OCI-LY1 (cell line): ENCODE results near the gene FARP1.

Experiments
- CTCF ChIP-seq: fragments of 200-600 bp; sonication (generic), shearing (Covaris generic); IDR thresholded peaks from 2 replicates; pipeline ENCODE4 v1.5.1; 2017; ENCODE audit warnings: mild to moderate bottlenecking, antibody characterized with exemption, low read length, moderate library complexity, mixed read lengths
- EZH2 ChIP-seq: fragments of 200-600 bp; sonication (generic), shearing (Covaris generic); IDR thresholded peaks from 2 replicates; pipeline ENCODE4 v1.8.0; 2017; ENCODE audit warnings: borderline replicate concordance, mixed run types, mild to moderate bottlenecking, antibody characterized with exemption, low read length, moderate library complexity, mixed read lengths

- no peak for TF ChIP-seq CTCF
- TF ChIP-seq EZH2: no peak
Observed at GRCh38 chr13:98307463-98308085, 164.7 kb downstream of the FARP1 start.
